Naive thymus-derived CD8-positive, alpha-beta T cell (primary cell): Measurements from ENCODE around the gene EHBP1. TPM values are rescaled to one million over a fixed set of nuclear protein-coding genes. Genes with fewer than 3 reads are reported as not detected.

Experiments
- ATAC-seq, 2 donors: fragments of 150-1000 bp; cut with Tn5 transposase in 1 of 2; sonication (Bioruptor Pico), chemical (Tn5 transposase) in 1 of 2; 1 replicate in 1 of 2; 2 replicates in 1 of 2; pipeline ENCODE4 v1.10.0; 2021; ENCODE audit warnings: mild to moderate bottlenecking in 2 of 2, moderate library complexity in 2 of 2
- POLR2A ChIA-PET: fragments of 350-600 bp; sonication (Branson Sonifier 250); formaldehyde crosslinking; loops from one replicate; lab custom pipeline; 2021; ENCODE audit warnings: antibody characterized with exemption; lab: Charles Lee
- DNase-seq, 10 donors: peaks; one replicate each; pipeline versions ENCODE4 v3.0.0 to v3.0.0-alpha.2; 2020 to 2022
- H3K27ac Mint-ChIP-seq, 10 donors: one replicate each; pipeline ENCODE4 v1.8.0; 2020 to 2022; ENCODE audit warnings: mild to moderate bottlenecking in 10 of 10, mixed read lengths in 10 of 10, moderate library complexity in 4 of 10, inconsistent platforms in 1 of 10
- H3K27me3 Mint-ChIP-seq, 5 donors: one replicate each; pipeline ENCODE4 v1.8.0; 2021 to 2022; ENCODE audit warnings: mixed read lengths in 5 of 5
- H3K36me3 Mint-ChIP-seq, 3 donors: one replicate each; pipeline ENCODE4 v1.8.0; 2020 to 2022; ENCODE audit warnings: mixed read lengths in 3 of 3, mild to moderate bottlenecking in 2 of 3, inconsistent platforms in 1 of 3
- H3K4me1 Mint-ChIP-seq, 4 donors: one replicate each; pipeline ENCODE4 v1.8.0; 2021 to 2022; ENCODE audit warnings: mixed read lengths in 4 of 4
- H3K4me3 Mint-ChIP-seq, 10 donors: one replicate each; pipeline ENCODE4 v1.8.0; 2020 to 2022; ENCODE audit warnings: mild to moderate bottlenecking in 10 of 10, mixed read lengths in 10 of 10, moderate library complexity in 6 of 10, inconsistent platforms in 1 of 10
- H3K9me3 Mint-ChIP-seq, 9 donors: one replicate each; pipeline ENCODE4 v1.8.0; 2020 to 2022; ENCODE audit warnings: mixed read lengths in 9 of 9, mild to moderate bottlenecking in 3 of 9, inconsistent platforms in 1 of 9, moderate library complexity in 1 of 9
- polyA plus RNA-seq, 3 donors: library from polyadenylated mRNA; unstranded; fragments of 300-500 nt; fragmentation: Illumina TruSeq; gene quantifications; one replicate each; pipeline ENCODE4 v1.2.3, GENCODE V29; 2021
- total RNA-seq, 8 experiments: library from RNA in 2 of 8; stranded (reverse) in 2 of 8; gene quantifications; one replicate each; pipeline ENCODE4 v1.2.3 and lab custom pipeline; 2021 to 2026

EHBP1 gene
- total and polyA plus RNA-seq, 5 experiments from 2014 or later: 9.8 to 30.8 (median 10.3) TPM

DNA sequence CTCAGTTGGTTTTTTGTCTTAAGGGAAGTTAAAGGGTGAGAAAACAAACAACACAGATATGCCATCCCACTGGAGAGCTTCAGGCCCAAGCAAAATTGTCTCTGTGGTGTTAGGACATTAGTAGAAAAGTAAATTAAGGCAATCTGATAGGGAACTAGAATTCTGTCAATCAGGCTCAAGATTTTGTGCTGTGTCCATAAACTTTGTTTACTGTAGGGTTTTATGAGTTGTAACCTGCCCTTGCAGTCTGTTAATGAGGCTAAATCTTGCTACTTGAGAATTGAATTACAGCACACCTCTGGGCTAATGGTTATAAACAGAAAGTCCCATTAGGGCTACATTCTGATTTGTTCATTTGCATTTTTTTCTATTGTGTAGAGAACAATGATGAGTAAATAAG lies 267.1 kb downstream of the EHBP1 start:
- Mint-ChIP-seq H3K27ac (no peak overlapping the region), H3K4me3 (no peak overlapping the region), H3K4me1 (peaks cover 0 to 1% (median 0%) of the 10 kb centered on the region in 4 donors), H3K9me3 (no peaks in the 10 kb centered on the region), H3K27me3 (no peaks in the 10 kb centered on the region), H3K36me3 (peaks cover 0 to 20% (median 9%) of the 10 kb centered on the region in 3 donors)
- POLR2A ChIA-PET: no interaction called here
- no peak for ATAC-seq
- DNase-seq: no peak

DNA sequence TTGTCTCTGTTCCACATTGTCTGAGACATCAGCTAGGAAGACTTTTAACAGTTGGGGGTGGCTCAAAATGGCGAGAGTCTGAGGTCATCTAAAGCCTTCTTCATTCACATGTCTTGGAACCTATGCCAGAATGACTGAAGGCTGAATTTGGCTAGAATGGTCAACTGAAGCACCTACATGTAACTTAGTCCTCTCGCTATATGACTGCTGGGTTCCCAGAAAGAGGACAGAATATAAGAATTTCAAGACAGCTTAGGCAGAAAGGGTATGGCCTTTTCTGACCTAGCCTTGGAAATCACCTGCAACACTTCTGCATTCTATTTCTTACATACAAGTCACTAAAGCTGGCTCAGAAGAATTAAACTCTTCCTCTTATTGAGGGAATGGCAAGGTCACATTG lies 269.5 kb downstream of the EHBP1 start:
- ATAC-seq (no peak), DNase-seq (no peak)
- H3K9me3 Mint-ChIP-seq: no peaks in the 10 kb centered on the region
- H3K4me1 Mint-ChIP-seq: peaks cover 0 to 1% (median 0%) of the 10 kb centered on the region in 4 donors
- no peak overlapping the region for H3K27ac Mint-ChIP-seq
- H3K36me3 Mint-ChIP-seq: peaks cover 0 to 27% (median 18%) of the 10 kb centered on the region in 3 donors
- no peaks in the 10 kb centered on the region for H3K27me3 Mint-ChIP-seq
- POLR2A ChIA-PET: no interaction called here
- H3K4me3 Mint-ChIP-seq: no peak overlapping the region

DNA sequence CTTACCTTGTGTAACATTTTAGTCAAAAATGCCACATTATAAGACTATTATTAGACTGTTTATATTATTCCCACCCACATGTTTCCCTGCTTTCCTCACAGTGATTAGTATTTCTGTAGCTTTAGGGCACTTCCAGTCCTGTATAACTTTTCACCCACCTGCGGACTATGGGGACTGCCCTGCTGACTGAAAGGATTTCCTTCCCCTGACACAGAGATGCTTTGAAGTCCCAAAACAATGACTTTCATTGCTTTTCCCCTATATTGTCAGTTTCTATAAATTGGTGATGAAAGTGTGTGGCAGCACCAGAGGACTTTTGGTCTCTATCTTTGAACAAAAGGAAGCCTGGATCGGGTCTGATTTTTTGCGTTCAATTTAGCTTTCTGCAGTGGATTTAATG lies 286.1 kb downstream of the EHBP1 start:
- H3K27ac Mint-ChIP-seq: no peak overlapping the region
- POLR2A ChIA-PET: no interaction called here
- peaks cover 0 to 52% (median 23%) of the 10 kb centered on the region in 3 donors for H3K36me3 Mint-ChIP-seq
- no peaks in the 10 kb centered on the region for H3K9me3 Mint-ChIP-seq
- DNase-seq (no peak), ATAC-seq (no peak)
- H3K4me1 Mint-ChIP-seq: no peaks in the 10 kb centered on the region
- H3K27me3 Mint-ChIP-seq: no peaks in the 10 kb centered on the region
- no peak overlapping the region for H3K4me3 Mint-ChIP-seq

DNA sequence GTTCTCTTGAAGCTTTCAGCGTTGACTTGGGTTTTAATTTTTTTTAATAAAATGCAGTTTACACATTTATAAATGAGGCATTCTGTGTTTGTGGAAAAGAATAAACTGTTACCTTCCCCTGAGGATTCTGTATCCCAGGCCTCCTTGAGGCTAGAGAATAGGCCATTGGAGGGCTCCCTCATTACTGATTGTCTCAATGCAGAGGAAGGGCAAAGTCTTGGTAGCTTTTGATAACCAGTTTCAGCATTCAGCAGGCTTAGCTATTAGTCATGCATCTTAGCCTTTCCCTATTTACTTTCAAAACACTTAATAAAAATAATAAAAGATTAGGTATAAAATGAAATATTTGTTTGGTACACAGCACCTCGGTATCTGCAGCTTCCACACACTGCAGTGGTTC lies 287.0 kb downstream of the EHBP1 start:
- DNase-seq: no peak
- Mint-ChIP-seq H3K27me3 (no peaks in the 10 kb centered on the region), H3K9me3 (no peaks in the 10 kb centered on the region), H3K36me3 (peaks cover 7 to 58% (median 28%) of the 10 kb centered on the region in 3 donors), H3K27ac (no peak overlapping the region), H3K4me1 (no peaks in the 10 kb centered on the region), H3K4me3 (no peak overlapping the region)
- ATAC-seq: no peak
- POLR2A ChIA-PET: no interaction called here

DNA sequence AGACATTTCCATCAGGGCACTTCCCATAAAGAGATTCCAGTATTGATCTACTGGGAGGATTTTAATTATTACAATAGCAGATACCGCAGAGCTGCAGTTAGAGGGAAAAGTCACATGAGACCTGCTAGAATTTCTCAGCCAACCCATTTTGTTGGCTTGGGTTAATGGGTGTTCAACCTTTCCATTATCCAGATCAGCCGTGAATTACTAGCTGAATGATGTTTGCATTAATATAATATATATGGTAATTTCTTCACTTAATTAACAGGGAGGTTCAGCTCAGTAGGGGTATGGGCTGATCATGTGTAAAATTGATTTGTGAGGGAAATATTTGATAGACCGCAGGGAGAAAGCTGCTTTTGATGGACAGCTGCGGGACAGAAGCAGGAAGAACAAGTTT lies 288.7 kb downstream of the EHBP1 start:
- POLR2A ChIA-PET: no interaction called here

DNA sequence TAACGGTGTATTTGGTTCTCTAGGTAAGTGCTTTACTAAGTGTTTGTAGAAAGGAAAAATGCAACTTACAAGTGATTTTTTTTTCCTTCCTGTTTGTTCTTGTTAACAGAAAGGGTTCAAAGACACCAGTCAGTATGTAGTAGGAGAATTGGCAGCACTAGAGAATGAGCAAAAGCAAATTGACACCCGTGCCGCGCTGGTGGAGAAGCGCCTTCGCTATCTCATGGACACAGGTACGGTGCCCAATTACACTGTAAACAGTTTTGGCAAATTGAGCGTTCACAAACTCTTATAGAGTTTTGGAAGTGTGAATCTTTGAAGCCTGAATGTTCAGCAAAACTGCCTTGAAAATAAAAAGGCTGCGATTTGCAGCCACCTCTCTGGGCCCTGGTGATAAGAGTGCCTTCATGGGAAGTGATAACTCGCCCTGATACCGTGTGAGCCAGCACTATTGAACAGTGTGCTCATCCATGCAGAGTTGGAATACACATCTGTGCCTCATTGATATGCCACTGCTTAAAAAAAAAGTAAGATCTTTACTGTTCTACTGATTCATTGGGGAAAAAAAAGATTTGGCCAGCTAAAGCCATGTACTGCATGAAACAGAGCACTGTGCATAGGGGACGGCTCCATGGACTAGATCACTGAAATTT lies 291.1 kb downstream of the EHBP1 start:
- DNase-seq (no peak), ATAC-seq (no peak)
- H3K9me3 Mint-ChIP-seq: no peaks in the 10 kb centered on the region
- POLR2A ChIA-PET: no interaction called here
- no peaks in the 10 kb centered on the region for H3K4me1 Mint-ChIP-seq
- peaks cover 16 to 69% (median 34%) of the 10 kb centered on the region in 3 donors for H3K36me3 Mint-ChIP-seq
- no peak overlapping the region for H3K27ac Mint-ChIP-seq
- no peak overlapping the region for H3K4me3 Mint-ChIP-seq
- no peaks in the 10 kb centered on the region for H3K27me3 Mint-ChIP-seq

More for the DNA sequence above, 288.7 kb downstream of the EHBP1 start:
- Mint-ChIP-seq H3K4me3 (no peak overlapping the region), H3K27me3 (no peaks in the 10 kb centered on the region), H3K9me3 (no peaks in the 10 kb centered on the region), H3K4me1 (no peaks in the 10 kb centered on the region), H3K36me3 (peaks cover 12 to 59% (median 32%) of the 10 kb centered on the region in 3 donors), H3K27ac (no peak overlapping the region)
- DNase-seq: no peak
- ATAC-seq: no peak

DNA sequence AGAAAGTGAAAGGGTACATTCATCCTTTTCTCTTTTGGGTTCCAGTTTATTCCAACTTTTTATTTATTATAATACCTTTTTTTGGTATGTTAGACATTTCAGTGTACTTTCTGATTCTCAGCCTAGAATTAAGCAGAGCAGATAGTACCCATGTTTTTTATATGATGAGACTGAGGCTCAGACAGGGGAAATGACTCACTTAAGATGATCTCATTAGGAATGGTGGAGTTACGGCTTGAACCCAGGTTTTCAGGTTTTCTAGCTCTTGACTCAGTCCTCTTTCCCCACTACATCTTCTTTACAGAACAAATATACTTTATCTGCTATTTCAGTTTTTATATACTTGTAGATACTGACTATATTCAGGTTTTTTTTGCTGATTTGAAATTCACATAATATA lies 293.4 kb downstream of the EHBP1 start:
- no peaks in the 10 kb centered on the region for H3K27me3 Mint-ChIP-seq
- no peak overlapping the region for H3K27ac Mint-ChIP-seq
- DNase-seq: no peak
- peaks cover 16 to 63% (median 35%) of the 10 kb centered on the region in 3 donors for H3K36me3 Mint-ChIP-seq
- ATAC-seq: no peak
- H3K4me3 Mint-ChIP-seq: no peak overlapping the region
- H3K4me1 Mint-ChIP-seq: no peaks in the 10 kb centered on the region
- POLR2A ChIA-PET: no interaction called here
- H3K9me3 Mint-ChIP-seq: no peaks in the 10 kb centered on the region

DNA sequence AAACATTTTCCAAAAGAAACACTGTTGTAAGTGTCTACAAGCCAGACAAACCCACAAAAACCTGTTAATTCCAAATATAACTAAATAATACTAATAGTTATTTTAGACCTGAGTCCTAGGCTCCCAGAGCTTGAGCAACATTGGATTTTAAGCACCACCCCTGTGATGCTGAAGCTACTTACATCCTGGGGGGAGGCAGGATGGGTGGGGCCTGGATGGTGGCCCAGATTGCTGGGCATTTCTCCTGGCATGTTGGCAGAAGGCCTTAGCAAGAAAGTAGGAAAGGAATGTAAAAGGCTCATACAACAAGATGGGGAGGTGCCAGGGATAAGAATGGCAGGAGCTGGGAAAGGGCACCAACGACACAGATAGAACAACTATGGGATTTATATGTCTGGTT lies 294.4 kb downstream of the EHBP1 start:
- no peak for ATAC-seq
- Mint-ChIP-seq H3K4me1 (no peaks in the 10 kb centered on the region), H3K9me3 (no peaks in the 10 kb centered on the region), H3K27ac (no peak overlapping the region), H3K36me3 (peaks cover 19 to 60% (median 37%) of the 10 kb centered on the region in 3 donors), H3K27me3 (no peaks in the 10 kb centered on the region), H3K4me3 (no peak overlapping the region)
- no peak for DNase-seq
- POLR2A ChIA-PET: no interaction called here

DNA sequence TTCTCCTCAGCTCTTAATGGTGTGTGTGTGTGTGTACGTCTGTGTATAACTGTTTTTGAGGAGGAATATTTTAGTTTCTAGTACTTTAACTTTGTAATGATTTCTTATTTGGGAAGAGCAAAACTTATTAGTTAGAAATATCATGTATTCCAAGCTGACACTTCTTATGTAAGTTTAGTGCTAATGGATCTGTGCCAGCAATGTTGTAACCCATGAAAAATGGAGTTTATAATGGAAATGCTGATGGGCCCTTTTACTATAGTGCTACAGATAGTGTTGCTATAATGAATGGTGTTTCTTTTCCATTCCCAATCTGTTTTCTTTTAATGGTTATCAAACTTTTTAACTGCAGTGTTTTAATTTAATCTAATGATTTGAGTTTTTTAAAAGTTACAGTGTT lies 295.3 kb downstream of the EHBP1 start:
- H3K4me3 Mint-ChIP-seq: no peak overlapping the region
- H3K4me1 Mint-ChIP-seq: no peaks in the 10 kb centered on the region
- H3K9me3 Mint-ChIP-seq: no peaks in the 10 kb centered on the region
- POLR2A ChIA-PET: no interaction called here
- DNase-seq: no peak
- no peaks in the 10 kb centered on the region for H3K27me3 Mint-ChIP-seq
- no peak for ATAC-seq
- H3K36me3 Mint-ChIP-seq: peaks cover 19 to 60% (median 39%) of the 10 kb centered on the region in 3 donors
- H3K27ac Mint-ChIP-seq: no peak overlapping the region

DNA sequence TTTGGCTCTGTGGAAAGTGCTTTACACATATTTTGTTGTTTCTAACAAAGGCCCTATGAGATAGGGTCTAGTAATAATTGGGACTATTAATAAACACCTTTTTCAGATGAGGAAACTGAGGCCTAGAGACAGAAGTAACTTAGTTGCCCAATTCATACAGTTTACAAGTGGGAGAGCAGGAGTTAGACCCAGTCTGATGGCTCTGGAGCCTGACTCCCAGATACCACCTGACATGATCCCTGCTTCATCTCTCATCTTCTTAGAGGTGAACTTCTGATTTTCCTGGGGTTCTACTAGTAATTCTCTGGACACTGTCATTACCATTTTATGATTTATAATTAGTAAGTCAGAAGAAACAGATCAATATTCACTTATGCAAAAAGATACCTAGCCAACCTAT lies 296.1 kb downstream of the EHBP1 start:
- Mint-ChIP-seq H3K27ac (no peak overlapping the region), H3K4me3 (no peak overlapping the region), H3K9me3 (no peaks in the 10 kb centered on the region), H3K36me3 (peaks cover 19 to 54% (median 34%) of the 10 kb centered on the region in 3 donors), H3K27me3 (no peaks in the 10 kb centered on the region), H3K4me1 (no peaks in the 10 kb centered on the region)
- ATAC-seq (no peak), DNase-seq (no peak)
- POLR2A ChIA-PET: no interaction called here

DNA sequence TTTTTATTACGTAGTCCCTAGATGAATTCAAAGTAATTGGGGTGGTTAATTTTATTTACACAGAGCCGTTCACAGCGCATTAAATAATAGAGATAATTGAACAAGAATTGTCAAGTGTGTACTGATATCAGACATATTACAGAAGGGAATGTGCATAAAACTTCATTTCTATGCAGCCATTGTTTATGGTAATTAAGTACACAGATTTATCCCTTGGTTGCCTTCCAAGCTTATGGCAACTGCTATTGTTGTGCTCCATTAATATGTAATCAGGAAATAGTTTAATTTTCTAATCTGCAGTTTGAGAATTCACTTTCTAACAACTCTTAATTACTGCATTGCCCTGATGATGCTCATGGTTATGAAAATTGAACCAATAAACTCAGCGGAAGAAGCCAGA lies 297.8 kb downstream of the EHBP1 start:
- Mint-ChIP-seq H3K36me3 (peaks cover 11 to 46% (median 27%) of the 10 kb centered on the region in 3 donors), H3K4me1 (no peaks in the 10 kb centered on the region), H3K4me3 (no peak overlapping the region), H3K9me3 (no peaks in the 10 kb centered on the region), H3K27ac (no peak overlapping the region), H3K27me3 (no peaks in the 10 kb centered on the region)
- DNase-seq: no peak
- no peak for ATAC-seq
- POLR2A ChIA-PET: no interaction called here

DNA sequence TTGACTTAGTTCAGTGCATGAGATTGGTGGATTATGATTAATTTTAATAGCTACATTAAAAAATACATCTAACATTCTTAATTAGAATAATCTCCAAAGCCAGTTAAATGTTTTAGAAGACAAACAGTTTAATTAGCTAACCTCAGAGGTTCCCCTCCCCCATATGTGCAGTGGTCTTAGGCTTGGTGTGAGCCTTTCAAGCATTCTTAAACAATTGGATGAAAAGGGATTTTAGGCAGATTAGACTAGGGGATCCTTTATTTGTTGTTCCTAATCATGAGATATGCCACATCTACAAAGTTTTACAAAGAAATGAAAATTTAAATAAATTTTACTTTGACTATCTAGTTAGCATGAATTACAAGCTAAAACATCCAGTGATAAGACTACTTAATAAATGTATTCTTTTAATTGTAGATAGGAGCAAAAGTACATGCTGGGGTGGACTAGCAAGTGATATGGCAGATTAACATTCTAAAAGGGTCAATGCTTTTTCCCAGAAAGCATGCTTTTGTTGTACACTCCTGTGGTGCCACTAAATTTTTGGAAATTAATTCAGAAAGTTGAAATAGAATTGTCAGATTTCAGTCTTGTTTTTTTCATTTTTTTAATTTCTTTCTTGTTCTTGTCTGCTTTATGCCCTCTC lies 302.4 kb downstream of the EHBP1 start:
- H3K36me3 Mint-ChIP-seq: peaks cover 11 to 26% (median 18%) of the 10 kb centered on the region in 3 donors
- no peak for DNase-seq
- POLR2A ChIA-PET: no interaction called here
- H3K4me1 Mint-ChIP-seq: no peaks in the 10 kb centered on the region
- no peak for ATAC-seq
- H3K27ac Mint-ChIP-seq: no peak overlapping the region
- no peaks in the 10 kb centered on the region for H3K27me3 Mint-ChIP-seq
- no peak overlapping the region for H3K4me3 Mint-ChIP-seq
- no peaks in the 10 kb centered on the region for H3K9me3 Mint-ChIP-seq

DNA sequence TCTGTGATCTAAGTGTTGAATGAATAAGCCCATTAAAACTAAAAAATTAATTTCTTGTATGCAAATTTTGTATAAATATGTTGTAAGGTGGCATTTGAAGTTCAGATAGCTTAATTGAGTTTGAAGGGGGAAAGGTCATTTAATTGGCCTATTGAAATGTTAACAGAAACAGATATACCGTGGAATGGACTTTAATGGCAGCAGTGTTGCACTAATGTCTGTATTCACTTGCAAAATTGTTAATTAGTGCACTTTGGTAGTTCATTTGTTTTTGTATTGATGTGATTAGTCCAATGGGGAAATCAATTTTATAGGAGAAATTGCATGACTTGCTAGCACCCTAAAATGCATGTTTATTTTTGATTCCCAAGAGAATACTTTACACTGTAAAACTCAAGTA lies 303.3 kb downstream of the EHBP1 start:
- Mint-ChIP-seq H3K27me3 (no peaks in the 10 kb centered on the region), H3K36me3 (peaks cover 17 to 31% (median 25%) of the 10 kb centered on the region in 3 donors), H3K4me3 (no peak overlapping the region), H3K9me3 (no peaks in the 10 kb centered on the region), H3K4me1 (no peaks in the 10 kb centered on the region), H3K27ac (no peak overlapping the region)
- DNase-seq (no peak), ATAC-seq (no peak)
- POLR2A ChIA-PET: no interaction called here

DNA sequence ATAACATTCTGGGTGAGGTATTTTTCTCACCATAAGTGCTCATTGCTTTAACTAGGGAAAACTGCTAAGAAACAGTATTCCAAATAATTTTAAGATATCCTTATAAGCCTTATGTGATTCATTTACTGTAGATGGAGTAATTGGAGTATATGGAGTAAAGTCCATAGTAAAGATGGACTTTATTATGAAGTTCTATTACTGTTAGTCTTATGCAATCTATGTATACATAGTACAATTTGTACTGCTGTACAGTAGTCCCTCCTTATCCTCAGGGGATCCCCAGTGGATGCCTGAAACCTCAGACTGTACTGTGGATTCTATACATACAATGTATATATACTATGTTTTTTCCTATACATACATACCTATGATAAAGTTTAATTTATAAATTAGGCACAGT lies 304.0 kb downstream of the EHBP1 start:
- Mint-ChIP-seq H3K36me3 (peaks cover 14 to 29% (median 23%) of the 10 kb centered on the region in 3 donors), H3K9me3 (no peaks in the 10 kb centered on the region), H3K27me3 (no peaks in the 10 kb centered on the region), H3K27ac (no peak overlapping the region), H3K4me3 (no peak overlapping the region), H3K4me1 (no peaks in the 10 kb centered on the region)
- ATAC-seq: no peak
- DNase-seq: no peak
- POLR2A ChIA-PET: no interaction called here
